ENCODE results near the gene C1QTNF7.

The C1QTNF7 gene, protein sequence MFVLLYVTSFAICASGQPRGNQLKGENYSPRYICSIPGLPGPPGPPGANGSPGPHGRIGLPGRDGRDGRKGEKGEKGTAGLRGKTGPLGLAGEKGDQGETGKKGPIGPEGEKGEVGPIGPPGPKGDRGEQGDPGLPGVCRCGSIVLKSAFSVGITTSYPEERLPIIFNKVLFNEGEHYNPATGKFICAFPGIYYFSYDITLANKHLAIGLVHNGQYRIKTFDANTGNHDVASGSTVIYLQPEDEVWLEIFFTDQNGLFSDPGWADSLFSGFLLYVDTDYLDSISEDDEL

DNA sequence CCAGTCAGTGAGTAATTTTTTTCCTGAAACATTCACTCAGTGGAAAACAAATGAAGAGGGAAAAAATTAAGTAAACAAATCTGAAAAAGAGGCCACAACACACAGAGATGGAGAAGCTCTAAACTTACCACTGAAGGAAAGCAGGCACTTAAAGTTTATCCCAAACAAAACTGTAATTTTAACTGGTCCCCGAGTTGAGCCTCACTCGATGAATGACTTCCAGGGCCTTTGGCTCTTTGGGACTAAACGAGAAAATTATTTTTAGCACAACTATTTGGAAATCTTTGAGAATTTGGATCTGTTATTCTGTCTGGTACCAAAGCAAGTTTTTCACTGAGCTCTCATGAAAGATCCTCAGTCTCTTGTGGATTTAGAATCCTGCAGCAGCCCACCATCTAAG is at the start of gene C1QTNF7:
C1QTNF7 (plus strand) TSS at position 333 of the 400 bp plus-strand sequence. CDS start 7,711 bp downstream, outside the sequence.
- no peak for DNase-seq

DNA sequence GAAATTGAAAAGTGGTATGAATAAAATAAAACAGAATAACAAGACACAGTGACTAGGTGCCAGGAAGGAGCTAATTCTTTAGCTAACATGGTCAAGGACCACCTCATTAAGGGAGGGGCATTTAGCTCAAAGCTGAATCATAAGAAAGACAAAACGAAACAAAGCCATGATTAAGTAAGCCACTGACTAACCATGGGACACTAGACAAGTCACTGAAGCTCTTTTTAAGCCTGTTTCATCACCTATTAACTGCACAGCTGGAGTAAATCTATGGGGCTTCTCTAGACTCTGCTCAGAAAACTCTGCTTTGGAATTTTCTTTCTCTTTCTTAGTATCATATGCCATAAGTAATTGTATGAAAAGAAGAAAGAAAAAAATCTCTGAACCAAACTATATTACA is 49.8 kb upstream of the C1QTNF7 start:
- DNase-seq: no peak

DNA sequence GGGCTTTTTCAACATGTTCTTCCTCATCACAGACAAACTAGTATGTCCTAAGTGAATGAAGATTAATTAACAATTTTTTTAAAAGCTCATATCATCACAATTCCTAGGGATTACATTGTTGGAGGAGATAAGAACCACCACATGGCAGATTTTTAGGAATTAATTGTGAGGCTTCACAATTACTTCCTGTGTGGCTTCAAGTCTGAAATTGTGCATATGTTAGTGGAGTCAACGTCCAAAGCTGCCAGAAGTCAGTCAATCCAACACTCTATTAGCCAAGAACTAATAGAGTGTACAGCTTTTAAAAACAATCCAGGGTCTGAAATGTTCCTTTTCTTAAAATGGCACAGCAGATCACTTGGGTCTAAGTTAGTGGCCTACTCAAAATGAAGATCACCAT is 49.3 kb upstream of the C1QTNF7 start:
- DNase-seq: no peak

DNA sequence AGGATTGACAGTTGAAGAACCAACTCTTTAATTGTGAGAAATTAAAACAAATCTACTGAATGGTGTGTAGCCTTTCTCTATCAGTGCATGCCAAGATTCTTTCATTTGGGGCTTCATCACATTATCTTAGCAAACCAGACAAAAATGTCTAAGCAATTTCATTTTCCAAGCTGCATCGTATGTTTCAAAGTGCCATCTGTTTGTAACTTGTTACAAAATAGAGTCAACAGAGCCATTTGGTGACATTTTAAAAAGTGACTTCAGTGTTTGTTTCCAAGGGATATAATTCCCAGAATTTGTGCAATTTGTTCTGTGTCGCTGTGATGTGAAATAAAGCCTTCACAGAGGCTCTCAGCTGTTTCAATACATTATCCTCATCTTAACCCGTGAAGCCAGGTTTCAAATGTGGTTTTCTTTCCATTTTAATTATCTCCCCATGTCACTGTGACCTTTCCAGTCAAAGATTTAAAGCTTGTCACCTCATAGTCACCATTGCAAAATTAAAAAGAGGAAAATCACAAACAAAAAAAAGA is 46.0 kb upstream of the C1QTNF7 start:
- no peak for DNase-seq

DNA sequence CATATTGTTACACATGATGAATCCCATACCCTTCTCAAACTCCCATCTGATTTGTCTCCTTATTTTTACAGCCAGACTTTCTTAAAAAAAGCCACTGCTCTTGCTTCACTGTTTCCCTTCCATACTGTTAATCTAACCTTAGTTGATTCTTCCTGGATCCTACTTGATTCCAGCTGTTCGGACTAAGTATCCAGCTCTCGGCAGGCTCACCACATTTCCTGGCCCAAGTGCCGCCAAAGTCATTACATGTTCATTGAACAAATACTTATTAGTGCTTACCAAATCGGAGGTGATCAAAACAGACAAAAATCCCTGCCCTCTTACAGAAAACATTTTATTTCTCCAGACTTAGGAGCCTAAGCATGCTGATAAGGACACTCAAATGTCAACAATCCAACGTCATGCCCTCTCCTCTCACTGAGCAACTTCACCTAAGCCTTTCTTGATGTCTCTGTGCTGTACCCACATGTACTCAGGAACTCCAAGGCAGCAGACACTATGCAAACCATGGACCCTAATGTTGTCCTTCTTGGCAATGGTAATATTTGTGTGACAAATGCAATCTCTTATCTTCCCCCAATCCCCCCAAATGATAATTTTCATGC is 45.1 kb upstream of the C1QTNF7 start:
- DNase-seq: no peak

DNA sequence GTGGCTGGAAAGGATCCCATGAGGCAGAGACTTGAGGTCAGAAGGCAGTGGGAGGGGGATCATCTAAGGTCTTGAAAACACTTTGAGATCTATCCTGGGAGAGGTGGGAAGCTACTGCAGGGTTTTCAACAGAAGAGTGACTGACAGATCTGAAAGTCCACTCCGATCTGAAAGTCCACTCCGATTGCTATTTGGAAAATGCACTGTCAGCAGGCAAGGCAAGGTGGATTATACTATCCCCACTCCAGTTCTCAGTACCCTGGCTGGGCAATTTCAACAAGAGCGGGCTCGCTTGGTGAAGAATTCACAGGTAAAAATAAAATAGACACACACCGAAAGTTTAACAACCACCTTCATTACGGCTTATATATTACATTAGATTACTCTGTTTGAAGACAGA is 42.3 kb upstream of the C1QTNF7 start:
- DNase-seq: no peak

DNA sequence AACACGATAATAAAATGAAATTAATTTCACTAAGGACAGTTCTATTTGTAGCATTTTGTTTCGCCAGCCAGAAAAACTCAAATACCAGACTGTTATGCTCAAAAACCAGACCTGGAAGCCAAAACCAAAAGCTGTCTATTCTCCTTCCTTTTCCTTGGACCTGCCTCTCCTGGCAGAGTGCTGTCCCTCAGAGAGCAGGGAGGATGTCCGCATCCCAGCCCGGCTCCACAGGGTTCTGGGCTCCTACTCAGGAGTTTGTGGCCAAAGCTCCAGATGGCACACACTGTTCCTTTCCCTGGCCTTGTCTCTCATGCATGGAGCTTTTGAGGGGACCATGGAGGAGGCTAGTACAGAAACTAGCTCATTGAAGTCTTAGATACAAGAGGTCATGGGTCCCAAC is 41.9 kb upstream of the C1QTNF7 start:
- DNase-seq: peak in 3 of 56 donors; percentile 11 to 39 (median 25)

DNA sequence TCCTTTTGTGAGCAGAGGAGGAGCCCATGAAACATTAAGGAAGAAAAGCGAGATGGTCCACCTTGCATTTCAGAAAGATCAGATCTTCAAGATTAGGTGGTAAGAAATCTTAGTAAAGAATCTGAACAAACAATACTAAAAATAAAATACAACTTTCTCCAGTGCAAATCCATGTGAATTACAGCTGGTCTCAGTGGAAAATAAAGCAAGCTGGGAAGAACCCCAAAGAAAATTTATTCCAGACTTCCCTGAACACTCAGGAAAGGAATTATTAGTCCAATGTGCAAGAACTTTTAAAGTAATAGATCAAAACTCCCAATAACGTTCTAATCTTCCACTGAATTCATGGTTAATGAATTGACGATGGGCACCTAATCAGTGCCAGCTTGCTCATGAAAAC is 37.3 kb upstream of the C1QTNF7 start:
- DNase-seq: no peak

DNA sequence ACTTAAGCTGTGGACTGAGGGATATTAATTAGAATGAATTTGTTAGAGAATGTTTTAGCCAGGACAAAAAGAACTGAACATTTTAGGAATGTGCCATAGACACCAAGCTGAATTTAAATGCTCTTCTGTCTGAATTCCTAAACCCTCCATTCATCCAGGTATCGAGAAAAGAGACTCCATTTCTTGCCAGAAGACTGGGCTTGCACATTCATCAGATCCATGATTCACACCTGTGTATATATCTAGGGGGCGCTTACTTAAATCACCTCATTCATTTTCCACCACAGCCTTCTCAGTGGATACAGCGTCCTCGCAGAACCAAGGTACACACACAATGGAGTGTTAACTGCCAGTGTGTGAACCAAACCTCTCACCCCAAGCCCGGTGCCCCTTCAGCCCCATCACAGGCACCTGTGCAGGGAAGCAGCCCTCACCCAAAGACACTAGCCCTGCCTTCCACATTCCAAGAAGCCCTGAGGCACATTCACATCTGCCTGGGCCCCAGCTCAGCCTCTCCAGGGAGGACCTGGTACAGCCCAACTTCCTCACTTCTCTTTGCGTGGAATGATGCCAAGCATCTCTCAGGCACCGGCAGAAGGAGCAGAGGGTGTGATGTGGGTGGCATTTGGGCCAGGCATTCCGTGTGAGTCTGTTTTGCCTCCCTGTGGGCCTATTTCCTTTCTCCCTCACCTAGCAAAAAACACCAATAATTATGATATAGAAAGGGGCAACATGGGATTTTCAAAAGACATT is 35.6 kb upstream of the C1QTNF7 start:
- peak in 2 of 56 donors; percentile 4 for DNase-seq

DNA sequence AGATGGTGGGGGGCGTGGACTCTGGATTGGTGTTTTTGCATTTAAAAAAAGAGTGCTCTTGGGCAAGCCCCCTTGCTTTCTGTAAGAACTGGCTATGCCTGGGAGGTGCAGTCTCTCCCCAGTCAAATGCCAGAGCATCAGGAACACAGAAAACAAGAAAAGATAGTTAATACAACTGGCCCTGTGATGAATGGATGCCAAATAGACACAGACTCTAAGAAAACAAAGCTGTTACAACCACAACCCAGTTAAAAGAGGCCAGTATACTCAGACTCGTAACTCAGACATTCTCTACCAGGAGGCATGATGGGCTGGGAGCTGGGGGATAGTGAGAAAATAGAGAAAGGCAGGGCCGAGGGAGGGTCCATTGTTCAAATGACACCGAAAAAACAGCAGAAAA is 32.5 kb upstream of the C1QTNF7 start:
- no peak for DNase-seq

DNA sequence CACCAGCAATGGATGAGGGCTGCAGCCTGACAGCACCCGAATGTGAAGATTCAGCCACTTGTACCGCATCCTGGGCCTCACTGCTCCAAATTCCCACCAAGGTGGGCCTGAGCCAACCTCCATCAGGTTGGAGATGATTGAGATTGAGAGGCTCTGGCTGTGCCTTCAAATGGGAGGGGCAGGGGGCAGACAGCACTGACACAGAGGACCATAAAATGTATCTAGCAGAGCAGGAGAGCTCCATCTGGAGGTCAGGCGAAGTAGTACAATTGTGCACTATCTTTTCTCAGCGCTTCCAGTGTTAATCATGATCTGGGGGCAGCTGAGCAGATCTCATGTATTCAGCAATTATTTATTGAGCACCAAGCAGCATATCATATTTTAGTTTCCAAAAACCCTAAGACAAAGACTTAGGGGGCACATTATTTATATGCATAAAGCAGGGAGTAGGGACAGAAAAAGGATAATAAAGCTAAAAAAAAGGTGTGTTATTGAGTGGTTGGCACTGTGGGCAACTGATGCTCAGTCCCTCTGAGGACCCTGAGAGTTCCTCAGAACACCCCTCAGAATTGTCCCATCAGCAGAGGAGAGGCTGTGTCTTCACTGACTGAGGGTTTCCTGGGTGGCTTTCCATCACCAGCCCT is 31.6 kb upstream of the C1QTNF7 start:
- DNase-seq: peak in 6 of 56 donors; percentile 5 to 40 (median 8)

DNA sequence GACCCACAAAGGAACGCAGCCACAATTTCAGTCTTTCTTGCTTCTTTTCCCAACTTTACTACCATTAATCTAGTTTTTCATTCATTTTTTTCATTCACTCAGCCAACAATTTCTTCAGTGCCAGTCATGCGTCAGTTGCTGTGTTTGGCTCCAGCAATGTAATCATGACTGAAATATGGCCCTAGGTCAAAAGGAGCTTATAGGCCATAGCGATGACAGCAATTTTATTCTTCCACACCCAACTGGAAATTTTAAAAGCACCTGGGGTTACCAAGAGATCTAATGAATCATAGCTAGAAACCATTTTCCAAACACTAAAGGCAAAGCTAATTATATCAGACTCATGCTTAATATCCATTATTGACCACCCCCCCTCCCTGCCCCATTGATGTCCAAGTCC is 29.8 kb upstream of the C1QTNF7 start:
- DNase-seq: no peak

DNA sequence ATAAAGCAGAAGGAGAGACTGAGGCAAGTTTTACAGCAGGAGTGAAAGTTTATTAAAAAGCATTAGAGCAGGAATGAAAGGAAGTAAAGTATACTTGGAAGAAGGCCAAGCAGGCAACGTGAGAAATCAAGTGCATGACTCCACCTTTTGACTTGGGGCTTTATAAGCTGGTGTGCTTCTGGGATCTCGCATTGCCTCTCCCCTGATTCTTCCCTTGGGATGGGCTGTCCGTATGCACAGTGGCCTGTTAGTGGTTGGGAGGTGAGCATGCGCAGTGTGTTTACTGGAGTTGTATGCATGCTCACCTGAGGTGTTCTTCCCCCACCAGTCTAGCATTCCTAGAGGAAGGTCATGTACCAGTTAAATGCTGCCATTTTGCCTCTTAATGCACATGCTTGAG is 29.1 kb upstream of the C1QTNF7 start:
- no peak for DNase-seq

DNA sequence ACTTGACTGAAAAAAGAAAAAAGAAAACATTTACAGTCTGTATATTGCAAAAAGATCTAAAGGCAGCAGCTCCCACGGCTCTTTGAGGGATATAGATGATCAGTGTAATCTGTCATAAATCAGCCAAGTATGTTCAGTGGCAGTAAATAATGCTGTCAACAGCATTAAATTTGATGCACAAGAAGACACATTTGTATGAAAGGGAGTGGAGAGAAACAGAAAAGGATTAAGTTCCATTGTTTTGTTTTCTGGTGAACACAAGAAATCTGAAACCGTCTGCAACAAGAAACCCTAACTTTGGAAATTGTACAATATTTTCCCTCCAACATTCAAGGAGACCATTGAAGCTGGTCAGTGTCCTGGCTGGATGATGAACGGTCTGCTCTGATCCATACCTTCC is 27.6 kb upstream of the C1QTNF7 start:
- DNase-seq: no peak

DNA sequence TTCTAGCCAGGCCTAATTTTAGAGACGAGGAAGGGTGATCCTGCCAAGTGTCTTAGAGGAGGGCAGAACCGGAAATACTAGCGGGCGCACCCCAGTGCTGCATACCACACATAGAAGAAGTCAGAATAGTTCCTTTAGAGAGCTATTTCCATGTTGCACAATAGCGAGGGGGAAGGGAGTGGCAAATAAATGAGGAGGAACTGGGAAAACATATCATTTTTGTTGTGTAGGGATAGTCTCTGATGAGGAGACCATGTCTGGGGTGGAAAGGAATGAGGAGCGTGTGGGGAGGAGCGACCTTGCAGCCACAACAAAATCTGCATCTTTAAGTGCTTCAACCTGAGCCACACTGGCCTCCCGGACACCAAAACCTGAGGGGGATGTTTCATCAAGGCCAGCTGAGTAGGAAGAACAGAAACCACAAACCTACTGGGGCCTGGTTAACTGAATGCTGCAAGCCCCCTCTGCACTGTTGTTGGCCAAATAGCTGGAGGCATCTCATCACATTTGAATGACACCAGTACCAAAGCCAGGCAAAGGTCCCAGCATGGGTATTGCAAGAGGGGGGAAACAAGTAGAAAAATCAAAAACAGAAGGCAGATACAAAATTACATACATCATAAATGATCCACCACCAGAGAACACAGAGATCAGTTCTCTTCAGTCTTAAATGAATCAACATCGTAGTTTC is 26.7 kb upstream of the C1QTNF7 start:
- DNase-seq: peak in 8 of 56 donors; percentile 2 to 48 (median 10)

DNA sequence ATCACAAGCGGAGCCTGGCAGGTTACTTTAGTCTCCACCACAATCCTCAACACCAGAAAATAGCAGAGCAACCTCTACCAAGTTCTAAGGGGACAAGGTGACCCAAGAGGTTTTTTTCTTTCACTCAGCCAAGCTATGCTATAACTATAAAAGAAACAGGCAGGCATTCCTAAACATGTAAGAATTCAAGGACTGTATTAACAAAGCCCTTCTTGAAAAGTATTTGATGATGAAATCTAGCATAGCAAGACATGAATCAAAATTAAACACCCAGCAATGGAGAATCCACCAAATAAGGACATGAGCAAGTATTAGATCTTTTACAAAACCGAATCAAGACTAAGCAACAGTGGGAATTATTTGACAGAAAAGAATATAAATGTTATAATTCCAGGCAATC is 25.7 kb upstream of the C1QTNF7 start:
- no peak for DNase-seq

DNA sequence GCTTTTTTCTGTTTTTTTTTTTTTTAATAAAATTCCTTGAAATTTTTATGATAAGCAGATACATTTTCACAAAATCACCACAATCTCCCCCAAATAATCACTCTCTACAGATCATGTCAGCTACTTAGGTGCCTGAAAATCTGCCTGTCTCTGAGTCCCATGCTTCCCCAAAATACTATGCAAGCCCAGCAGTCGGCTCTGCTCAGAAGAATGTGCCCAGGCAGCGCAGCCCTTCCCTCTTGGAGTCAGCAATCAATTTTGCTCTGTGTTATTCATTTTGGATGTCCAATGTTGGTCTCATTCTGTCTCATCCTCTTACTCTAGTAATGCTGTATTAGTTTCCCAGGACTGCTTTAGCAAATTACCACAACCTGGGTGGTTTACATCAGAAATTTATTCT is 24.9 kb upstream of the C1QTNF7 start:
- peak in 1 of 56 donors; percentile 1 for DNase-seq

DNA sequence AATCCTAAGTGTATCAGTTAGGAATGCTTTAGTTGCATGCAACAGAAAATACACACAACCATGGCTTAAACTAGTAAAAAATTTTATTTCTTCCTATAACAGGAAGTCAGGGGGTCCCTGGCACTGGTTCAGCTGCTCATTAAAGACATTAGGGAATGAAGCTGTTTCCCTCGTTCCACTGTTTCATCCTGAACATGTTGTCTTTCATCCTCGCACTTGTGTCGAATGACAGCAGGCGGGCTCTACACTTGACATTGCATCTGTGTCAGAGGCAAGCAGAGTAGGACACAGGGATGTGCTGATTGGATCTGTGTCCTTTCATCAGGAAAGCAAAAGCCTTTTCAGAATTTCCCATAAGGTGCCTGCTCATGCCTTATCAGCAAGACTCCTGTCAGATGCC is 22.8 kb upstream of the C1QTNF7 start:
- DNase-seq: no peak

DNA sequence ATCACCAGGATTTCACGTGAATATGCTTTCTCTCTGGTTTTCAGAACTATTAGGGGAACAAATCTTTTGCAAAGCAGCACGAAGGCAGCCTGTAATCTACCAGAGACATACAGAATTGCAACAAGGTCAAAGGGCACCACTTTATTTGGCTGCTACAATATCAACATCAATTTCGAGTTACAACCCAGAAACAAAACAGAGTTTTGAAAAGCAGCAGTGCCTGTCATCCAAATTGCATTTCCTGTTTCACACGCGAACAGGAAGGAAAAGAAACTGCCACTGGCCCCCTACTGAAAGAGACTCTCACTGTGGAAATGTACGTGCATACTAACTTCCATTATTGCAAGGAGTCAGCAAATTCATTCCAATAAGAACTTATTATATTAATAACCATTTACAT is 17.1 kb upstream of the C1QTNF7 start:
- DNase-seq: no peak

DNA sequence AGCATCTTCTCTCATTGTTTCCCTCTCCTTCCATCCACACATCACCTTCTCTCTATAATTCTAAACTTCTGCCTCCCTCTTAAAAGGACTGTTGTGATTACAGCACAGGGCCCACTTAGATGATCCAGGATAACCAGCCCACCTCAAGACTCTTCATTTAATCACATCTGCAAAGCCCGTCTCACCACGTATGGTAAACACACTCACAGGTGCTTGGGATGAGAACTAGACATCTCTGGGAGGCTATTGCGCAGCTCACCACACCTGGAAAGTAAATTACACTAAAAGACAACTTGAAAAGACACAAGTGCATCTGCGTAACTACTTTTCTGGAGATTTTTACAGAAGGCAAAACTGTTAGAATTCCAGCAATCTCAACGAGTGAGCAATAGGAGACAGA is 15.4 kb upstream of the C1QTNF7 start:
- DNase-seq: no peak

DNA sequence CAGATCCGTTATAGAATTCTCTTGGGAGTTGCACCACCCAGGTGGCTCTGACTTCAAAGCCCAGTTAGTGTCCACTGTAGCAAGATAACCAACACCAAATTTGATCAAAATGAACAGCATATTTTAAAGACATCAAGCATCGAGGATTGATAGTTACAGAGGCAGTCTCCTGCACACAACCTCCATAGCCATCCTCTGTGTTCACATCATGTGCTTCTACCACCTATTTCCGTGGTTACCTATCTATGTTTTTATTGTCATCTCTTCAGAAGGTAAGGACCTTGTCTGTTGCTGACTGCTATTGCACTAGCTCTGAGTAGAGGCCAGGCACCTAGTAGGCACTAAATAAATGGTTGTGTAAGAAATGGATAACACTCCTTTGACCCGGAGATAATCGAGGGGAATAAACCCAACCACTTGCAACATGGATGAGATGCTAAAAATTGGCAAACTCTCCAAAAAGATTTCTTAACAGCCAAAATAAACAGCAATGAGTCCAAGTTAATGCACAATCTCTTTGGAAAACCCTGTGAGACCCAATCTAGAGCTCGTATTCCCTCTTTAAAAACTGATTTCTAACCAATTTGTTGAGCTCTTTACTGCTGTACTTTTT is 14.7 kb upstream of the C1QTNF7 start:
- DNase-seq: no peak

All from amygdala (tissue), 56 donors.